GM21447 (cell line): ENCODE results near the gene TRAPPC12.
"Not testable (repeated sequence)": the region's sequence is repeated elsewhere in the genome, so short reads cannot be mapped to it uniquely, and the experiment has no call there.

Experiments used
- ATAC-seq: cut with Tn5 transposase; IDR thresholded peaks from one replicate; pipeline ENCODE4 v1.9.1; 2021; ENCODE audit not compliant: unreplicated experiment

Gene TRAPPC12

DNA sequence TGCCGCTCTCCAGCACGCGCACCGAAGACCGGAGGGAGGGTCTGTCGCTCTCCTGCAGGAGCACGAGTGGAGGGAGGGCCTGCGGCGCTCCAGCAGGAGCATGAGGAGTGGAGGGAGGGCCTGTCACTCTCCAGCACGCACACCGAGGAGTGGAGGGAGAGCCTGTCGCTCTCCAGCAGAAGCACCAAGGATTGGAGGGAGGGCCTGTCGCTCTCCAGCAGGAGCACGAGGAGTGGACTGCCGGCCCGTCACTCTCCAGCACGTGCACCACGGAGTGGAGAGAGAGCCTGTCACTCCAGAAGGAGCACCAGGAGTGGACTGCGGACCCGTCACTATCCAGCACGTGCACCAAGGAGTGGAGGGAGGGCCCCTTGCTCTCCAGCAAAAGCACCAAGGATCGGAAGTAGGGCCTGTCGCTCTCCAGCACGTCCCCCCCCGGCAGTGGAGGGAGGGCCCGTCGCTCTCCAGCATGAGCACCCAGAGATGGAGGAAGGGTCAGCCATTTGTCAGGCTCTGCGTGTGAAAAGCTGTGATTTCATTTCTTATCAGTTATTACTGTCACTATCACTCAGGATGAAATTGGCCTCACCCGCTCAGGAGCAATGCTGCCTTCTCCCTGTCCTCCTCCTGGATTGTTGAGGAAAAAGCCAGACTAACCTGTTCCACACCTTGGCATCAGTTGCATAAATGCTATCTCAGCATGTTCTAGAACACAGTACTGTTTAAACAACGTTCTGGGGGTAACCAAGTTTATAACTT is 103.9 kb downstream of the TRAPPC12 start:
- ATAC-seq = no peak

DNA sequence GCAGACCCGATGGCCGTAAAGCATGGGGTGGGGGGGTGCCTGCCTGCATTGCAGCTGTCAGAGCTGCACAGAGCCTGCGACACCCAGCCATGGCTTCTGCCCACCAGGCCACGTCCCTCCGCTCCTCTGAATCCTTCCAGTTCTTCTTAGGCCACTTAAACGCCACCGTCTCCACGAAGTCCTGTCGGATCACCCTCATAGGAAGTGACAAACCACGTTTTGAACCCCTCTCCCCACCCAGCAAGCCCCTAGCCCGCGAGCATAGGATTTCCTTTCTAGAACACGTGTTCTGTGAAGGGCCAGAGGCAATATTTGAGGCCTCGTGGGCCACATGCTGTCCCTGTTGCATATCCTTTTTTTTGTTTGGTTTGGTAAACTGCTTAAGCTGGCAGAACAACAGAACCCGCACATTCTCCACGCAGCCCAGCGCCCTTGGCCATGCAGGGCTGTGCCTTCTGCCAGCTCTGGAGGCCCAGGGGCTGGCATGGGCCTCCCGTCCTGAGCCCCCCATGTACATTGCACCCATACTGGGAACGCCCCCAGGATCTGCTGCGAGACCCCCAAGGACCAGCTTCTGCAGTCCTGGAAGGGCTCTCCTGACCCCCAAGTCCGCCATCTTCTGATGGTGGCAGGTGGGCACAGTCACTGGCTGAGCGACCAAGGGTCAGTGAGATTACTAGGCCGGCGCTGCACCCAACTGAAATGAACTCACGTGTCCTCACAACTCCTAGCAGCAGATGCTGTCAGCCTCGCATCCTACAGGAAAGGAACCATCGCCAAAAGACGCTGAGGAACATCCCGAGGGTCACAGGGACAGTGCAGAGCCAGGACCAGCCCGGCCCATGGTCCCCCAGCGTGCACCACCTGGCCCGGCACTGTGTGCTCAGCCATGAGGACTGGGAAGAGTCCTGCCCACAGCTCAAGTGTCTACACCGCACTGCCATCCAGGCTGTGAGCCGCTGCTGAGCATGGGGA is 104.8 kb downstream of the TRAPPC12 start:
- no peak for ATAC-seq

GRCh38 chr2:3485166-3485565 is 105.7 kb downstream of the TRAPPC12 start:
- ATAC-seq = no peak

GRCh38 chr2:3486047-3487027 is 106.8 kb downstream of the TRAPPC12 start:
- no peak for ATAC-seq

DNA sequence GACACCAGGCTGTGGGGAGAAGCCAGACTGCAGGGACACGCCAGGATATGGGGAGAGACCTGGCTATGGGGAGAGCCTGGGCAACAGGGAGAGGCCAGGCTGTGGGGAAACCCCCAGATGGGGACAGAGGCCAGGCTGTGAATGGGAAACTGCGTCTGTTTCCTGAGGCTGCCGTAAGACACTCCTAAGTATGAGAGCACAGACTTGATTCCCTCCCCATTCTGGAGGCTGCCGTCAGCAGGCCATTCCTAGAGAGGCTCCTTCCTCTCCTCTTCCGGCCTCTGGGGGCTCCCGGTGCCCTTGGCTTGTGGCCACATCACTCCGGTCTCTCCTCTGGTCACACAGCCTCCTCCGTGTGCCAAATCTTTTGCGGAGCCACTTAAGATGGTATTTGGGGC is 107.5 kb downstream of the TRAPPC12 start:
- ATAC-seq = no peak

DNA sequence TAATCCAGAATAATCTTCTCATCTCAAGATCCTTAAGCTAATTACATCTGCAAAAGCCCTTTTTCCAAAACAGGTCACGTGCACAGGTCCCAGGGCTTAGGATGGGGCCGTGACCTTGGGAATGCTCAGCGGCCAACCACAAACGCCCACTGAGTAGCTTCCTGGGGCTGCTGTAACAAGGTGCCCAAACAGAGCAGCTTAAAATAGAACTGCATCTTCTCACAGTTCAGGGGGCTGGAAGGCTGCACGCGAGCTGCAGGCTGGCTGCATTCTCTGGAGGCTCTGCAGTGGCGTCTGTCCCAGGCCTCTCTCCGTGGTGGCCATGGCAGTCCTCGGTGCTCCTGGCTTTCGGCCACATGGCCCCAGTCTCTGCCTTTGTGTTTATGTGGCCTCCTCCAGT is 107.9 kb downstream of the TRAPPC12 start:
- ATAC-seq = no peak

DNA sequence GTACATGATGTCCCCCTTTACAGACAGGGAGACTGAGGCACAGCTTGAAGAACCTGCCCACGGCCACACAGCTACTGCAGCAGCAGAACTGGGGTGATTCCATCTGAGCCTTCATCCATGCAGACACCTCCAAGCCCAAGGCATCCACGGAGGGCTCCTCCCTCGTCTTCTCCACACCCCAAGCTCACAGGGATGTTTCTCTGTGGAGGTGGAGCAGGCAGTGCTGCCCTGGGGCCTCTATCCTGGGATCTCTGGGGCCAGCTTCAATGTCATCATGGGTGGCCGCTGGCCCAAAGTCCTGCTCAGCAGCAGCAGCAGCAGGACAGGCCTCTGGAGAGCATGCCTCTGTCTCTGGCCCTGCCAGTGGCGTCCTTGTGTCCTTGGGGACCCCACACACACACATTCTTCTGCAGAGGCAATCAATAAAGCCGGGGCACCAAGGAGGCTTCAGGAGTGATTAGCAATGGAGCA is 108.6 kb downstream of the TRAPPC12 start:
- ATAC-seq = no peak

DNA sequence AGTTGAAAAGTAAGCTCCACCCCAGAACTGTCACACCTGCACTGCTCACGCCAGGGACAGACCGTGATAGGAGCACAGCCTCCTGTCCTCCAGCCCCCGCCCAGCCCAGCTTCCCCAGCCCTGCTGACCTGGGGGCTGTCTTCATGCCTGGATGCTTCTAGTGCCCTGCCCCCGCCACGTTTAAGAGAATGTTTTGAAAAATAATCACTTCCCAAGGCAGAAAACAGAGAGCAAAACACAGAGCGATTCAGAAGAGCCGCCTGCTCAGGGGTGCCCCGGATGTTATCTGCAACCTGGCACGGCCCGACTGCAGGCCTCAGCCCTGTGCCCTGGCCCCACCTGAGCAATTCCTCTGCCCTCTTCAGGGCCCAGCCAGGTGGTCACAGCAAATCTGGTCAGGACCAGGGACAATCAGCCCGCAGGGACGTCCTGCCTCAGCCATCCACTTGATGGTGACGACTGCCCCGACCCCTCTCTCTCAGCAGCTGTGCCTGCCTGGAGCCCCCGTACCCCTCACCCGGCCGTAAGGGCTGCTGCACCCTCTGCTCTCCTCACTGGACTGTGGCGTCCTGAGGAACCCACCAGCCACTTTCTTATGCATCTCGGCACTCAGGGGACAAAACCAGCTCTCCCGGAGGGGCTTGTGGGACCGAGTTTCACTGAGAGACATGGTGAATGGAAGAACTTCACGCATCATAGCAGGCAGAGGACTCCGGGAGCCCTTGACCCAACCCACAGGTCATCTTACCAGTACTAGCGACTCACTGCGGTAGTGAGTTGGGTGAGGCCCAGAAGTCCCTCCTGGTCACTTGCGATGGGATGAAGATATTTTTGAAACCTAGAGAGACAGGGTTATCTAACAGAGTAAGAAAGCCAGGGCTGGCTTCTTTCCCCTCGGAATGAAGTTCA is 109.6 kb downstream of the TRAPPC12 start:
- no peak for ATAC-seq

- ATAC-seq = no peak
Measured at GRCh38 chr2:3489764-3490115, 110.2 kb downstream of the TRAPPC12 start.

DNA sequence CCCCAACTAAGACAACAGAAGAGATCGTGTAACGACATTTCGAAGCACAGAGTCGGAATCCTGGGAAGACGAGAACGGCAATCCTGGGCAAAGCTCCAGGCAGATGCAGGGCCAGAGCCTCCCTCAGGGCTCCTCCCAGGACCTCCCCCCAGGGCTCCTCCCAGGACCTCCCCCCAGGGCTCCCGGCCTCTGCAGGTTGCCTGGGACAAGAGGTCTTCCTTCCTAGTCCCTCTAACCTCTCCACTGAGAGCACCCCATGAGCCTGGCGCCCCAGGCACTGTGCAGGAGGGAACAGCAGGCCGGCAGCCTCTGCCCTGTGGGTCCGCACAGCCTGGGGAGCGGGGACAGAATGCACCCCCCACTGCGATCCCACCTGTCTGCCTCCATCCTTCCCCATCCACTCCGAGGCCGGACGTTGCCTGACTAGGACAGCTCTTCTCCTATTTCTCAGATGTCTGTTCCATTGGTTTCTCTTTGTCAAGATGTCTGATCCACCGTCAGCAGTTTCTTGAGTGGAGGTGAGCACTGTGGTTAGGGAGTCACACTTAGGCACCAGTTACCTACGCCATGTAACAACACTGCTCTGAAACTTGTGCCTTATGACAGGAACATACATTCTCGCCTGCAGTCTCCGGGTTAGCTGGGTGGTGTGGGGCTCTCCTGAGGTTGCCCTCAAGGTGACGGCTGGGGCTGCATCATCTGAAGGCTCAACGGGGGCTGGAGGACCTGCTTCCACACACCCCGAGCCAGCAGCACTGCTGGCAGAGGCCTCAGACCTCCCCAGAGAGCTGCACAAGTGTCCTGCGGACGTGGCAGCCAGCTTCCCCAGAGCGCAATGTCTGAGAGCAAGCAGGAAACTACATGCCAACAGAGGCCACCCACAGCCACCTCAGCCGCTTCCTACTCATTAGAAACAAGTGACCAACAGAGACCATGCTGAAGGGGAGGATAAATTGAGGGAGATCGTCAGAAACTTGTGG is 111.0 kb downstream of the TRAPPC12 start:
- ATAC-seq = no peak

DNA sequence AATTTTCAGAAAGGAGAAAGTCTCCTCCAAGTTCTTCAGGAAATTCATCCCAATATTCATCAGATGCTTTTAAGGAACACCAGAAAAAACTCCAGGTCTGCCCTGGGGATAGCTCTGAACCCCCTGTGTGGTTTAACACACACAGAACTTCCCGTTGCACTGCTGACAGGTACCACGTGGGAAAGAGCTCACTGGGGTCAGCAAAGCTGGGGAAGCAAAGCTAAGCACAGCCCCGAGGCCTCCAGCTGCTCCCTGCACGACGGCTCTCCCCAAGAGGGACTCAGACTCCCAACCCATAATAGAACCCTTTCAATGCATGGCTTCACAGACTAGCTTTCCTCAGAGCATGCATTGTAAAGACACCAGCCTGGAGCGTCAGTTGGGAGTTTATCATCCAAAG is 111.8 kb downstream of the TRAPPC12 start:
- no peak for ATAC-seq

GRCh38 chr2:3491716-3492474 is 112.4 kb downstream of the TRAPPC12 start:
- ATAC-seq = no peak

GRCh38 chr2:3492475-3492787 is 112.9 kb downstream of the TRAPPC12 start:
- not testable (repeated sequence) for ATAC-seq

GRCh38 chr2:3492951-3493614 is 113.6 kb downstream of the TRAPPC12 start:
- no peak for ATAC-seq

DNA sequence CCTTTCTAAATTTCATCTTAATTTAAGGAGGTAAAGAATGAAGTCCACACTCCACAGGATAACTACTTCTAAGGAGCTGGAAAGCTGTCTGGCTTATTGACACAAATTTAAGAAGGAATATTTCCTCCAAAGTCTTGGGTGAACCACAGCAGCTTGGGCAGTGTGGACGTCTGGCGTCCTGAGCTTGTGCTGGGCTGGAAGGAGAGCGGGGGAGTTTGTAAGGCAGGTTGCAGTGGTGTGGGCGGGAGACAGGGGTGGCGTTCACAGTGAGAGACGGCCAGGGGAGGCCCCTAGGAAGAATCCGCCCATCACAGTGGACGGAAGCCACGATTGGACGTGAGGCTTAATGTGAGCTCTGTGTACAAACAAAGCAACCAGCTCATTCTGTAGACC is 114.1 kb downstream of the TRAPPC12 start:
- no peak for ATAC-seq

- ATAC-seq = no peak
Measured at GRCh38 chr2:3494984-3495666, 115.6 kb downstream of the TRAPPC12 start.

- not testable (repeated sequence) for ATAC-seq
Measured at GRCh38 chr2:3496708-3497080, 117.2 kb downstream of the TRAPPC12 start.
